Epithelial cell of esophagus (primary cell): ENCODE results near the gene MT1HL1.
"Not testable (repeated sequence)": the region's sequence is repeated elsewhere in the genome, so short reads cannot be mapped to it uniquely, and the experiment has no call there.

Source experiments
- DNase-seq: peaks from one replicate; pipeline ENCODE4 v3.0.0; 2010; ENCODE audit warnings: low read depth
- H3K4me3 ChIP-seq: 2 replicates; pipeline ENCODE4 v1.5.1; 2011; ENCODE audit warnings: mild to moderate bottlenecking, low read length, control low read depth
- CTCF ChIP-seq: IDR thresholded peaks from 2 replicates; pipeline ENCODE4 v1.5.1; 2011; ENCODE audit warnings: low read depth, mild to moderate bottlenecking, low read length, control low read depth, inconsistent platforms; ENCODE audit not compliant: insufficient read depth; ENCODE audit errors: missing control alignments

Gene MT1HL1

DNA sequence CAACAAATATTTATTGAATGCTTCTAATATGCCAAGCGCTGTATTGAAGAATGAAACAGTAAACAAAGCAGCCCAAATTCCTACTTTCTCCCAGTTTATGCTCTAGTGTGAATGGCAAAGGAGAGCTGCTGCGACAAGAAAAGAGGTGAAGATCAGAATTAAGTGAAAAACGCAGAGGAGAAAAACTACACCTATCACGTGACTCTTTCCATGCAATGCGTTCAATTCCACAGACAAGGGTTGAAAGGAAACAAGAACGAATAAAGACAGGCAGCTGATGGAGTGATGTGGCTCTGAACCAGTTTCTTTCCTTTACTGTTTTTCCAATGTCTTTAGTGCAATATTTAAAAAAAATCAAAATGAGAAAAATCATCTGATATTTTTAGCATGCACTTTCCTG, 23.6 kb downstream of the MT1HL1 start:
- no peak for DNase-seq
- no peak for TF ChIP-seq CTCF
- no peak overlapping the region for H3K4me3 ChIP-seq

- no peak for DNase-seq
- no peak for TF ChIP-seq CTCF
- H3K4me3 ChIP-seq = no peak overlapping the region
Observed at GRCh38 chr1:236979149-236979900, 24.9 kb downstream of the MT1HL1 start.

DNA sequence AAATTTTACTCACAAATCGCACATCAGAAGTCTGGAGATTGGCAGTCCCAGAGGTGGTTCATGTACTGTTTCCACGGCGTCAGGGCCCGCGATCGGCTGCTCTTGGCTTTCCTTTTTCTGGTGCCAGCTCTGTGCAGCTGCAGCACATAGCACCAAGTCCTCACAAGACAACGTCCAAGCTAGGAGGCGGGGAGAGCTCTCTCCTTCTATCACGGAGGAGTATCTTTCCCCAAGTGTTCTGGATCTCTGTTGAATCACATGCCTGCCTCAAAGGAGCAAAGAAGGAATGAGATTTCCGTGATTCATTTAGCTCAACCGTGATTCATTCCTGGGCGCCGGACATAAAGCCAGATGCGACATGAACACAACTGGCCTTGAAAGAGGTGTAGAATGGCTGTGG, 25.5 kb downstream of the MT1HL1 start:
- no peak for DNase-seq
- H3K4me3 ChIP-seq = no peak overlapping the region
- no peak for TF ChIP-seq CTCF

- no peak overlapping the region for H3K4me3 ChIP-seq
- no peak for TF ChIP-seq CTCF
- no peak for DNase-seq
Observed at GRCh38 chr1:236975461-236975860, 28.8 kb downstream of the MT1HL1 start.

GRCh38 chr1:236974025-236974424, 30.2 kb downstream of the MT1HL1 start:
- H3K4me3 ChIP-seq, DNase-seq: not testable (repeated sequence)

DNA sequence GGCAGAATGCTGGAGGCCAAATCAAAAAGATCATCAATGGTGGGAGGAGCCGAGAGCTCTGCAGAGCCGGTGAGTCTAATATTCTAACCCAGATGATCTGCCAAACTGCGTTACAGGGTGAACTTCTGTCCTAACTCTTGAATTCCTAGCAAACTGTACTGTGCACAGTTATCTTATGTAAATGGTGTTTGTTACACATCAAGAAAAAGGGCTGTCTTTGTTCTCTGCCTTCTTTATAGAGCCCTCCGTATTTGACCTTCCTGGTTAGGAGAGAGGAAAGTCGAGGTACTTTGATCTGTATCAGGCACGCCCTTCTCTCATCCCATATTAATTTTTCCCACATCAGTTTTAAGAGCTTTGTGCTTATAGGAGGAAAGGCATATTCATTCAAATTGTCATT, 37.6 kb downstream of the MT1HL1 start:
- DNase-seq = no peak
- no peak for TF ChIP-seq CTCF
- H3K4me3 ChIP-seq = no peak overlapping the region

GRCh38 chr1:236963920-236964319, 40.3 kb downstream of the MT1HL1 start:
- no peak for TF ChIP-seq CTCF
- no peak overlapping the region for H3K4me3 ChIP-seq
- no peak for DNase-seq
